GM23248 (cell line): ENCODE data around the gene TRAFD1.

Experiments
- EZH2 ChIP-seq: fragments of 200-600 bp; sonication (generic); IDR thresholded peaks from 2 replicates; pipeline ENCODE4 v1.6.1; 2018; ENCODE audit warnings: antibody characterized with exemption, mild to moderate bottlenecking; ENCODE audit not compliant: insufficient read depth, poor library complexity, severe bottlenecking
- EZH2phosphoT487 ChIP-seq: fragments of 200-600 bp; sonication (generic); IDR thresholded peaks from 2 replicates; pipeline ENCODE4 v1.6.1; 2018; ENCODE audit warnings: antibody characterized with exemption, moderate library complexity, mild to moderate bottlenecking, low read depth; ENCODE audit not compliant: insufficient read depth

DNA sequence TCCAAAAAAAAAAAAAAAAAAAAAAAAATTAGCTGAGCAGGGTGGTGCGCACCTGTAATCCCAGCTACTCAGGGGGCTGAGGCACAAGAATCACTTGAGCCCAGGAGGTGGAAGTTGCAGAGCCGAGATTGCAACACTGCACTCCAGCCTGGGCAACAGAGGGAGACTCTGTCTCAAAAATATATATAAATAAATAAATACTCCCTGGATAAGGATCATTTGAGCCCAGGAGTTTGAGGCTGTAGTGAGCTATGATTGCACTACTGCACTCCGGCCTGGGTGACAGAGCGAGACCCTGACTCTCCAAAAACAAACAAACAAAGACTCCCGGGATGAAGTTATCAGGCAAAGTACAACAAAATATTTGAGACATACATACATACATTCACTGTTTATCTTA, 13.4 kb upstream of the TRAFD1 start:
- no peak for TF ChIP-seq EZH2
- TF ChIP-seq EZH2phosphoT487: no peak
